GM12891 (cell line): ENCODE measurements around the gene FAM161A.

Experiments used
- PAX5 ChIP-seq: IDR thresholded peaks from 2 replicates; pipeline ENCODE4 v1.6.1; 2011; ENCODE audit warnings: low read length, moderate library complexity, mild to moderate bottlenecking; ENCODE audit not compliant: insufficient read depth, severe bottlenecking
- POLR2A ChIP-seq: IDR thresholded peaks from 2 replicates; pipeline ENCODE4 v1.6.1; 2011; ENCODE audit warnings: low read depth, low read length, control low read depth
- POLR2AphosphoS5 ChIP-seq: IDR thresholded peaks from 2 replicates; pipeline ENCODE4 v1.6.1; 2011; ENCODE audit warnings: low read depth, low read length, control low read depth
- SPI1 ChIP-seq: IDR thresholded peaks from 2 replicates; pipeline ENCODE4 v1.6.1; 2011; ENCODE audit warnings: low read depth, low read length, control low read depth
- TAF1 ChIP-seq: IDR thresholded peaks from 2 replicates; pipeline ENCODE4 v1.6.1; 2011; ENCODE audit warnings: low read depth, low read length, control low read depth

DNA sequence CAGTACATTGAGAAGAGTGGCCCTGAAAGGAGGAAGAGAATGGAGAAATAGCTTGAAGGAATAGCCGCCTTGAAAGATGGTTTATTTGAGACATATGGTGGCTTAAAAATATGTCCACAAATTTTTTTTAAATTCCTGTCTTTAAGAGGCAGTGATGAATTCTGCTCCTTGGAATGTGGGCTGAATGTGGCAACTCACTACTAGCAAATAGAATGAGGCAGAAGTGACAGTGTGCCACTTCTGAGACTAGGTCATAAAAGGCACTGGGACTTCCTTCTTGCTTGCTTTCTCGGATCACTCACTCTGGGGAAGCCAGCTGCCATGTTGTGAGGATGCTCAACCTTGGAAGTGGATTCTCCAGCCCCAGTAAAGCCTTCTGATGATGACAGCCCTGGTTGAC lies 67.0 kb downstream of the FAM161A start:
- TF ChIP-seq POLR2AphosphoS5 (no peak), TAF1 (no peak), POLR2A (no peak), PAX5 (no peak), SPI1 (no peak)
